Left lung (tissue), 10 donors: ENCODE measurements around the gene TMBIM6. TPM values are rescaled to one million over a fixed set of nuclear protein-coding genes. Genes with fewer than 3 reads are reported as not detected.
A peak's percentile ranks its signal among the peaks of the same experiment; 100 is the strongest.

Experiments
- ATAC-seq: fragments of 200-7000 bp; cut with Tn5 transposase; one replicate; pipeline ENCODE4 v1.9.1; 2020; ENCODE audit warnings: moderate library complexity
- DNase-seq, 4 donors: peaks; one replicate each; pipeline ENCODE4 v3.0.0-alpha.2; 2013 to 2020
- H3K27ac ChIP-seq, 2 donors: fragments of 200-600 bp; sonication (generic) in 1 of 2; one replicate each; pipeline versions ENCODE4 v1.5.0 to v1.8.0; 2020 to 2021
- H3K27me3 ChIP-seq, 2 donors: fragments of 200-600 bp; sonication (generic) in 1 of 2; one replicate each; pipeline versions ENCODE4 v1.5.0 to v1.8.0; 2020 to 2021
- H3K36me3 ChIP-seq, 2 donors: fragments of 200-600 bp; sonication (generic) in 1 of 2; one replicate each; pipeline versions ENCODE4 v1.5.0 to v1.8.0; 2020 to 2021
- H3K4me1 ChIP-seq, 2 donors: fragments of 200-600 bp; one replicate each; pipeline ENCODE4 v1.8.0; 2021
- H3K4me3 ChIP-seq, 2 donors: fragments of 200-600 bp; sonication (generic) in 1 of 2; one replicate each; pipeline versions ENCODE4 v1.5.0 to v1.8.0; 2020 to 2021; ENCODE audit warnings: mild to moderate bottlenecking in 1 of 2
- H3K9me3 ChIP-seq, 2 donors: fragments of 200-600 bp; sonication (generic) in 1 of 2; one replicate each; pipeline versions ENCODE4 v1.5.0 to v1.8.0; 2020 to 2021
- CTCF ChIP-seq, 2 donors: fragments of 200-600 bp; sonication (generic) in 1 of 2; IDR thresholded peaks; one replicate each; pipeline versions ENCODE4 v1.5.0 to v1.8.0; 2021; ENCODE audit warnings: antibody characterized with exemption in 2 of 2
- intact Hi-C, 2 donors: fragments of 100-400 bp; cut with DNase I; formaldehyde crosslinking; loops; one replicate each; pipeline versions ENCODE4 v1.11.2 to v1.14.2; 2022
- polyA plus RNA-seq, 6 donors: library from polyadenylated mRNA; unstranded; fragments of 120-200 nt; gene quantifications; one replicate each; pipeline ENCODE4 v1.2.1, GENCODE V29; 2013; ENCODE audit not compliant: insufficient read length in 6 of 6
- total RNA-seq, 2 donors: library from RNA; stranded (reverse); fragmentation: NEBNext Ultra II Directional; extraction: Animal tissue kit (Norgen Biotek cat#: 25700); gene quantifications; one replicate each; pipeline ENCODE4 v1.2.1, GENCODE V29; 2021
- donor health status: DM: no; HTN: yes; CAD: no.
- donor health status: DM: no; HTN: no; CAD: no.

TMBIM6 gene
- total and polyA plus RNA-seq, 8 donors, result 422 to 876 (median 493) TPM

DNA sequence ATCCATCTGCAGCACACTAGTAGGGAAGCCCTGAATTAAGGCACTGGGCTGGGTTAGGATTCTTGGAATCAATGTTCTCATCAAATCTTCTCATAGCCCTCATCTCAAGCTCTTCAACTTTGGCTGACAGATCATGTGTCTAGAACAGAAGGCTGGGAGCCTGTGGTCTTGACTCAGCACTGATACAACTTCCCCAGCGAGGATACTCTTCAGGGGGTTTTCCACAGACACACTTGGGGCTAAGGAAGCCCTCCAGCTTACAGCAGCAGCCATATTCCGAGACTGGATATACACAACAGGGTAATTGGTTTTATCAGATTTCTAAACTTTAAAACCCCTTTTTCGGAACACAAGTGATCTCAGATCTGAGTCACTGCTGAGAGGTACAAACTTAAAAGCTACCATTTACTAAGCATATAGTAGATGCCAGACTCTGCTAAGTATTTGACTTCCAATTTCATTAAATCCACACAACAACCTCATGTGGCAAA, 37.7 kb upstream of the TMBIM6 start:
- no peaks in the 10 kb centered on the region for H3K27me3 ChIP-seq
- no peak for DNase-seq
- no peaks in the 10 kb centered on the region for H3K36me3 ChIP-seq
- H3K4me1 ChIP-seq, result peaks cover 33 to 60% of the 10 kb centered on the region in 2 donors
- peak overlapping the region in 1 of 2 donors; percentile 0 for H3K4me3 ChIP-seq
- no peaks in the 10 kb centered on the region for H3K9me3 ChIP-seq
- peak overlapping the region; percentile 4 to 19 for H3K27ac ChIP-seq
- TF ChIP-seq CTCF (IDR thresholded peaks at IDR 0.05), result no peak
- intact Hi-C loops, result no loop called here
- no peak for ATAC-seq

DNA sequence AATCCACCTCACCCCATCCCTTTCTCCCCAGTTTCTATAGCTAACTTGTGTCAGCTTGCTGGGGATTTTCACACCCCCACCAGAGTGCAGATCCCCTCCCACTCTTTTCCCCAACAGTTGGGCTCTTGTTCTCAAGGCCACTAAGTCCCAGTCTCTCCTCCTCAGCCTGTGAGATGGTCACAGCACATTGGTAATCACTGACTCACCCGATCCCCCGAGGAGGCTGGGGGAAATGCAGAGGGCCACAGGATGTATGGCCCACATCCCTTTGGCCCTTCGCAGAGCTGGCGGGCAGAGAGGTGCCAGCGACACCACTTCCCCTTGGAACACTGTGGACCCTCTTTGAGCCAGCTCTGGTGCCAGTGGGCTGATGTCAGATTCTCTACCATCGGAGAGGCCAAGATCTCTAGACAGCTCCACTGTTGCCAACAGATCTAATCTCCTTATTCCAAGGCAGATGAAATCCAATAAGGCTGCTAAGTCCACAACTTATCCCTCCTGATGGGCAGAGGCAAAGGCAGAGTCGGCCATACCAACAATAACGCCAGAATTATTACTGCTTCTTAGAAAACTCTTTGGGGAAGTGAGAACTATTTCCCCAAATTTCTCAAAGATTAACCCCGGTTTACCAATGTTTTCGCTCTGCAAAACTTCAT, 35.8 kb upstream of the TMBIM6 start:
- TF ChIP-seq CTCF (IDR thresholded peaks at IDR 0.05), result no peak
- Histone ChIP-seq H3K27ac (peak overlapping the region; percentile 93), H3K36me3 (no peaks in the 10 kb centered on the region), H3K27me3 (no peaks in the 10 kb centered on the region), H3K4me1 (peaks cover 21 to 46% of the 10 kb centered on the region in 2 donors), H3K9me3 (no peaks in the 10 kb centered on the region), H3K4me3 (peak overlapping the region; percentile 92 to 94)
- intact Hi-C loops, result no loop called here
- DNase-seq, result peak in 1 of 4 donors; percentile 56
- ATAC-seq, result no peak

GRCh38 chr12:49706351-49707127, 34.8 kb upstream of the TMBIM6 start:
- intact Hi-C loops, result no loop called here
- Histone ChIP-seq H3K9me3 (no peaks in the 10 kb centered on the region), H3K27me3 (no peaks in the 10 kb centered on the region), H3K4me1 (peaks cover 21 to 46% of the 10 kb centered on the region in 2 donors), H3K36me3 (no peaks in the 10 kb centered on the region), H3K4me3 (peak overlapping the region; percentile 92 to 94), H3K27ac (peak overlapping the region; percentile 93)
- TF ChIP-seq CTCF (IDR thresholded peaks at IDR 0.05), result no peak
- DNase-seq (peak; percentile 43 to 86 (median 56)), ATAC-seq (peak; percentile 9)

DNA sequence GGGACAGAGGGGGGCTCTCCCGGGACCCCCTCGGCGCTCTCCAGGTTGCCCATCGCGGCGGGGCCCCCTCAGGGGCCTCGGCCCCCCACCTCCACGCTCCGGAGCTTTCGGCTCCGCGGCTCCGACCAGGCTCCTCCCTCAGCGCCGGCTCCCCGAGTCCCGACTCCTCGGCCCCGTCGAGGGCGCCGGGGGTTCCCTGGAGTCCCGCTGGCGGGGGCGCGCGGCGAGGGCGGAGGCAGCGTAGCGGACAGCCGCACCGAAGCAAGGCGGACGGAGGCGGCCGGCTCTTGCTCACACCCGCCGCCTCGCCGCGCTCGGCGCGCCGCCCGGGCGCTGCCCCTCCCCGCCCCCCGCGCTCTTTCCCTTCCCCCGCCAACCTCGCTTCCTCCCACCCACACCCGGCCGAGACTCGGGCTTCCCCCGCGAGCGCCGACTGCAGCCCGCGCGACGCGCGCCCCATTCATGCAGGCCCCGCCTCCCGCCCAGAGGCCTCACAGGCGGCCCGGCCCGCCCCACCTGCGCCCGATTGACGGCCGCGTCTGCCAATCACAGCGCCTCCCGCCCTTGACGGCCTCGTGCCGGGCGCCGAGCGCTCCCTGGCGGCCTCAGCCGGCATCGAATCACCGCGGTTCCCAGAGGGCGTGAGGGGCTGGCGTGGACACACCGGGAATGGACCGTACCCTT, 34.1 kb upstream of the TMBIM6 start, which contains the start of gene FMNL3:
Gene FMNL3 (minus strand): TSS at position 278 of the 684 bp plus-strand sequence. CDS start 225 bp downstream, at position 53.
- Histone ChIP-seq H3K9me3 (no peaks in the 10 kb centered on the region), H3K27me3 (no peaks in the 10 kb centered on the region), H3K4me3 (peak within 1 kb of the TSS; percentile 92 to 94), H3K27ac (peak within 1 kb of the TSS; percentile 93), H3K4me1 (peaks cover 21 to 46% of the 10 kb centered on the region in 2 donors), H3K36me3 (no peaks in the 10 kb centered on the region)
- DNase-seq (peak; percentile 97 to 100 (median 99)), ATAC-seq (peak; percentile 99)
- intact Hi-C loops, result no loop called here
- TF ChIP-seq CTCF (IDR thresholded peaks at IDR 0.05), result peak; percentile 88 to 96
